HepG2 (cell line): ENCODE results near the gene ZNF77. TPM values are rescaled to one million over a fixed set of nuclear protein-coding genes. Genes with fewer than 3 reads are reported as not detected.
A peak's percentile ranks its signal among the peaks of the same experiment; 100 is the strongest.

ENCODE experiments used
- DRAP1 ChIP-seq: IDR thresholded peaks from 2 replicates; pipeline ENCODE4 v1.6.1; 2016; ENCODE audit warnings: missing genetic modification reagents, missing compliant biosample characterization
- ESRRA ChIP-seq: sonication (generic); formaldehyde crosslinking; IDR thresholded peaks from 2 replicates; pipeline ENCODE4 v1.5.1; 2020; ENCODE audit warnings: mild to moderate bottlenecking, low read depth, missing genetic modification reagents
- FOXA3 ChIP-seq: IDR thresholded peaks from 2 replicates; pipeline ENCODE4 v1.6.1; 2016; ENCODE audit warnings: missing genetic modification reagents, missing compliant biosample characterization
- KLF12 ChIP-seq: sonication (generic); formaldehyde crosslinking; IDR thresholded peaks from 2 replicates; pipeline ENCODE4 v1.4.0; 2020; ENCODE audit warnings: missing genetic modification reagents, borderline replicate concordance
- NAIF1 ChIP-seq: sonication (generic); formaldehyde crosslinking; IDR thresholded peaks from 2 replicates; pipeline ENCODE4 v1.5.0; 2020; ENCODE audit warnings: mild to moderate bottlenecking, missing genetic modification reagents, borderline replicate concordance
- PRPF4 ChIP-seq: fragments of 200-400 bp; formaldehyde crosslinking; IDR thresholded peaks from 2 replicates; pipeline ENCODE4 v1.6.1; 2016; ENCODE audit warnings: low read length, low read depth; ENCODE audit not compliant: poor library complexity, severe bottlenecking
- RBAK ChIP-seq: sonication (generic); formaldehyde crosslinking; IDR thresholded peaks from 2 replicates; pipeline ENCODE4 v1.5.1; 2020; ENCODE audit warnings: mild to moderate bottlenecking, missing genetic modification reagents
- RELA ChIP-seq: sonication (generic); formaldehyde crosslinking; IDR thresholded peaks from 2 replicates; pipeline ENCODE4 v1.4.0; 2020; ENCODE audit warnings: missing genetic modification reagents
- RFXANK ChIP-seq: IDR thresholded peaks from 2 replicates; pipeline ENCODE4 v1.6.1; 2016
- SMYD3 ChIP-seq: sonication (generic); formaldehyde crosslinking; IDR thresholded peaks from 2 replicates; pipeline ENCODE4 v1.8.1; 2023; ENCODE audit warnings: mild to moderate bottlenecking, missing genetic modification reagents
- SNRNP70 ChIP-seq: fragments of 200-400 bp; formaldehyde crosslinking; IDR thresholded peaks from 2 replicates; pipeline ENCODE4 v1.6.1; 2017; ENCODE audit warnings: mild to moderate bottlenecking, low read depth, low read length, moderate library complexity
- TCF7 ChIP-seq: sonication (generic); IDR thresholded peaks from 2 replicates; pipeline ENCODE4 v1.6.1; 2016; ENCODE audit warnings: antibody characterized with exemption, low read depth
- ZNF274 ChIP-seq: sonication (generic); formaldehyde crosslinking; IDR thresholded peaks from 2 replicates; pipeline ENCODE4 v1.5.1; 2020; ENCODE audit warnings: mild to moderate bottlenecking, missing genetic modification reagents
- ZNF550 ChIP-seq: sonication (generic); formaldehyde crosslinking; IDR thresholded peaks from 2 replicates; pipeline ENCODE4 v1.4.0; 2020; ENCODE audit warnings: mild to moderate bottlenecking, missing genetic modification reagents, borderline replicate concordance
- ZNF607 ChIP-seq: sonication (generic); formaldehyde crosslinking; IDR thresholded peaks from 2 replicates; pipeline ENCODE4 v1.5.1; 2020; ENCODE audit warnings: missing genetic modification reagents, mild to moderate bottlenecking, borderline replicate concordance
- ZNF614 ChIP-seq: IDR thresholded peaks from 2 replicates; pipeline ENCODE4 v1.6.1; 2018; ENCODE audit warnings: missing biosample characterization, missing genetic modification reagents, inconsistent platforms, borderline replicate concordance
- ZNF768 ChIP-seq: sonication (generic); formaldehyde crosslinking; IDR thresholded peaks from 2 replicates; pipeline ENCODE4 v1.4.0; 2020; ENCODE audit warnings: missing genetic modification reagents
- ZNF816 ChIP-seq: sonication (generic); formaldehyde crosslinking; IDR thresholded peaks from 2 replicates; pipeline ENCODE4 v1.8.0; 2022; ENCODE audit warnings: missing genetic modification reagents, mild to moderate bottlenecking, borderline replicate concordance
- ZSCAN31 ChIP-seq: sonication (generic); formaldehyde crosslinking; IDR thresholded peaks from 2 replicates; pipeline ENCODE4 v1.5.0; 2020; ENCODE audit warnings: low read depth, mild to moderate bottlenecking, missing genetic modification reagents
- polyA plus RNA-seq, 8 experiments: library from polyadenylated mRNA; depleted of rRNA in 3 of 8; stranded (reverse) in 7 of 8; unstranded in 1 of 8; fragments of >200 nt; fragmentation: Illumina TruSeq in 4 of 8; extraction: Trizol in 4 of 8; gene quantifications; 2 replicates each; pipeline versions ENCODE4 v1.2.1 to v1.2.3, GENCODE V29; 2011 to 2016; ENCODE audit warnings: low read depth in 4 of 8, missing spikeins in 1 of 8, mixed read lengths in 1 of 8; ENCODE audit not compliant: insufficient read depth in 1 of 8
- total RNA-seq, 5 experiments: library from RNA; depleted of rRNA; stranded (reverse); fragments of >200 nt; fragmentation: Illumina TruSeq; extraction: Trizol; gene quantifications; 2 replicates each; pipeline ENCODE4 v1.2.3, GENCODE V29; 2016; ENCODE audit warnings: low read depth in 1 of 5
- TF ChIP-seq, protein P1 (sequence below): sonication (generic); formaldehyde crosslinking; IDR thresholded peaks from 2 replicates; pipeline ENCODE4 v1.5.1; 2020; ENCODE audit warnings: missing genetic modification reagents, mild to moderate bottlenecking, borderline replicate concordance
- TF ChIP-seq, protein P2 (sequence below): sonication (generic); formaldehyde crosslinking; IDR thresholded peaks from 2 replicates; pipeline ENCODE4 v1.5.1; 2020; ENCODE audit warnings: missing genetic modification reagents, mild to moderate bottlenecking, borderline replicate concordance
- TF ChIP-seq, protein P3 (sequence below): sonication (generic); formaldehyde crosslinking; IDR thresholded peaks from 2 replicates; pipeline ENCODE4 v1.5.0; 2020; ENCODE audit warnings: mild to moderate bottlenecking, missing genetic modification reagents

Gene ZNF77
- total and polyA plus RNA-seq, 2 of the 13 experiments (the other 11 are each of a cell fraction or from before 2014, with no cell fraction given), result 7.1 to 11.5 TPM

DNA sequence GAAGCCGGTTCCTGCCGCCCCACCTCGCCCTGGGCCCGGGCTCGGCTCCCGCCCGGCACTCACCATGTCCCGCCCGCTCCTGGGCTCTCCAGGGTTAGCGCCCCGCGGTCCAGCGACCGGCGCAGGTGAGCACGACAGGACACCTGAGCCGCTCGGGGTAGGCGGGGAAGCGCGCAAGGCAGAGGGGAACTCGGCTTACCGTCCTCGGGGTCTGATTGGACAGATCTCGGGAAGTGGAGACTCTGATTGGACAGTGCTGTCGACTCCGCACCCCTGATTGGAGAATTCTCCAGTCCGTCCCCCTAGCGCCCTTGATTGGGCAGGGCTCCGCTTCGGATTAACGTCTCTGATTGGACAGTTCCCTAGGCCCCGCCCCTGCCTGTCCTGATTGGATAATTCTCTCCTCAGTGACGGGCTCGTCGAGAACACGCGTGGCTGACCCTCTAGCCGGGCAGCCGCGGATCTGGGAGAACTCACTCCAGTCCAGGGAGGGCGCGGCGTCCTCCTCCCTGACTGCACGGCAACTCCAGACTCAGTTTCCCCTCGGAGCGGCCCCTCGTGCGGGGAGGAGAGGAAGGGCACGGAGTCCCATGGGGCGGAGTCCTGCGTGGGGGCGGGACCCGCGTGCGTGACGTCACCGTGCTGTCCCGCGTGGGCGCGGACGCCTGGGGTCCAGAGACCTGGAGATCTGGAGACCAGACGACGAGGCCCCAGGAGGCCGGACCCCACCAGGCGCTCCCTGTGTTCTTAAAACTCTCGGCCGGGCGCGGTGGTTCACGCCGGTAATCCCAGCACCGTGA is at the start of gene ZNF77 (continued):
- TF ChIP-seq ZSCAN31 (CRISPR knock-in tag), result peak; percentile 50; the same call in 1 of the 2 replicates
- TF ChIP-seq DRAP1 (CRISPR knock-in tag), result peak; percentile 51
- peak; percentile 51 for TF ChIP-seq ZNF768 (CRISPR knock-in tag)
- TF ChIP-seq RBAK (CRISPR knock-in tag), result no peak; the same call in 1 of the 2 replicates
- TF ChIP-seq SMYD3, result peak; percentile 87; the same call in 1 of the 2 replicates
- TF ChIP-seq, protein P1, sequence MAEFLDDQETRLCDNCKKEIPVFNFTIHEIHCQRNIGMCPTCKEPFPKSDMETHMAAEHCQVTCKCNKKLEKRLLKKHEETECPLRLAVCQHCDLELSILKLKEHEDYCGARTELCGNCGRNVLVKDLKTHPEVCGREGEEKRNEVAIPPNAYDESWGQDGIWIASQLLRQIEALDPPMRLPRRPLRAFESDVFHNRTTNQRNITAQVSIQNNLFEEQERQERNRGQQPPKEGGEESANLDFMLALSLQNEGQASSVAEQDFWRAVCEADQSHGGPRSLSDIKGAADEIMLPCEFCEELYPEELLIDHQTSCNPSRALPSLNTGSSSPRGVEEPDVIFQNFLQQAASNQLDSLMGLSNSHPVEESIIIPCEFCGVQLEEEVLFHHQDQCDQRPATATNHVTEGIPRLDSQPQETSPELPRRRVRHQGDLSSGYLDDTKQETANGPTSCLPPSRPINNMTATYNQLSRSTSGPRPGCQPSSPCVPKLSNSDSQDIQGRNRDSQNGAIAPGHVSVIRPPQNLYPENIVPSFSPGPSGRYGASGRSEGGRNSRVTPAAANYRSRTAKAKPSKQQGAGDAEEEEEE (CRISPR knock-in tag), result no peak
- peak; percentile 68; the same call in 1 of the 2 replicates for TF ChIP-seq NAIF1 (CRISPR knock-in tag)
- TF ChIP-seq ESRRA, result 0 out of 2 replicates have a peak, but pooled peaks have one; percentile 16
- no peak for TF ChIP-seq SNRNP70
- no peak; the same call in 1 of the 2 replicates for TF ChIP-seq ZNF607 (CRISPR knock-in tag)
- TF ChIP-seq ZNF614 (CRISPR knock-in tag), result 0 out of 2 replicates have a peak, but pooled peaks have one; percentile 14
- TF ChIP-seq PRPF4, result no peak
- TF ChIP-seq TCF7, result no peak
- 0 out of 2 replicates have a peak, but pooled peaks have one; percentile 50 for TF ChIP-seq ZNF816 (CRISPR knock-in tag)
- TF ChIP-seq, protein P2, sequence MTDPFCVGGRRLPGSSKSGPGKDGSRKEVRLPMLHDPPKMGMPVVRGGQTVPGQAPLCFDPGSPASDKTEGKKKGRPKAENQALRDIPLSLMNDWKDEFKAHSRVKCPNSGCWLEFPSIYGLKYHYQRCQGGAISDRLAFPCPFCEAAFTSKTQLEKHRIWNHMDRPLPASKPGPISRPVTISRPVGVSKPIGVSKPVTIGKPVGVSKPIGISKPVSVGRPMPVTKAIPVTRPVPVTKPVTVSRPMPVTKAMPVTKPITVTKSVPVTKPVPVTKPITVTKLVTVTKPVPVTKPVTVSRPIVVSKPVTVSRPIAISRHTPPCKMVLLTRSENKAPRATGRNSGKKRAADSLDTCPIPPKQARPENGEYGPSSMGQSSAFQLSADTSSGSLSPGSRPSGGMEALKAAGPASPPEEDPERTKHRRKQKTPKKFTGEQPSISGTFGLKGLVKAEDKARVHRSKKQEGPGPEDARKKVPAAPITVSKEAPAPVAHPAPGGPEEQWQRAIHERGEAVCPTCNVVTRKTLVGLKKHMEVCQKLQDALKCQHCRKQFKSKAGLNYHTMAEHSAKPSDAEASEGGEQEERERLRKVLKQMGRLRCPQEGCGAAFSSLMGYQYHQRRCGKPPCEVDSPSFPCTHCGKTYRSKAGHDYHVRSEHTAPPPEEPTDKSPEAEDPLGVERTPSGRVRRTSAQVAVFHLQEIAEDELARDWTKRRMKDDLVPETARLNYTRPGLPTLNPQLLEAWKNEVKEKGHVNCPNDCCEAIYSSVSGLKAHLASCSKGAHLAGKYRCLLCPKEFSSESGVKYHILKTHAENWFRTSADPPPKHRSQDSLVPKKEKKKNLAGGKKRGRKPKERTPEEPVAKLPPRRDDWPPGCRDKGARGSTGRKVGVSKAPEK (CRISPR knock-in tag), result no peak
- no peak for TF ChIP-seq KLF12 (CRISPR knock-in tag)
- no peak for TF ChIP-seq RFXANK (CRISPR knock-in tag)
- TF ChIP-seq, protein P3, sequence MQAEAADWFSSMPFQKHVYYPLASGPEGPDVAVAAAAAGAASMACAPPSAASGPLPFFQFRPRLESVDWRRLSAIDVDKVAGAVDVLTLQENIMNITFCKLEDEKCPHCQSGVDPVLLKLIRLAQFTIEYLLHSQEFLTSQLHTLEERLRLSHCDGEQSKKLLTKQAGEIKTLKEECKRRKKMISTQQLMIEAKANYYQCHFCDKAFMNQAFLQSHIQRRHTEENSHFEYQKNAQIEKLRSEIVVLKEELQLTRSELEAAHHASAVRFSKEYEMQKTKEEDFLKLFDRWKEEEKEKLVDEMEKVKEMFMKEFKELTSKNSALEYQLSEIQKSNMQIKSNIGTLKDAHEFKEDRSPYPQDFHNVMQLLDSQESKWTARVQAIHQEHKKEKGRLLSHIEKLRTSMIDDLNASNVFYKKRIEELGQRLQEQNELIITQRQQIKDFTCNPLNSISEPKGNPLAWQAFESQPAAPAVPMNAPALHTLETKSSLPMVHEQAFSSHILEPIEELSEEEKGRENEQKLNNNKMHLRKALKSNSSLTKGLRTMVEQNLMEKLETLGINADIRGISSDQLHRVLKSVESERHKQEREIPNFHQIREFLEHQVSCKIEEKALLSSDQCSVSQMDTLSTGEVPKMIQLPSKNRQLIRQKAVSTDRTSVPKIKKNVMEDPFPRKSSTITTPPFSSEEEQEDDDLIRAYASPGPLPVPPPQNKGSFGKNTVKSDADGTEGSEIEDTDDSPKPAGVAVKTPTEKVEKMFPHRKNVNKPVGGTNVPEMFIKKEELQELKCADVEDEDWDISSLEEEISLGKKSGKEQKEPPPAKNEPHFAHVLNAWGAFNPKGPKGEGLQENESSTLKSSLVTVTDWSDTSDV (CRISPR knock-in tag), result no peak
- no peak for TF ChIP-seq ZNF550 (CRISPR knock-in tag)
- peak; percentile 12; the same call in 1 of the 2 replicates for TF ChIP-seq FOXA3
- no peak for TF ChIP-seq RELA (CRISPR knock-in tag)
- TF ChIP-seq ZNF274 (CRISPR knock-in tag), result peak; percentile 87; the same call in 1 of the 2 replicates
